ENCODE results near the gene GP9.
"Not testable (repeated sequence)": the region's sequence is repeated elsewhere in the genome, so short reads cannot be mapped to it uniquely, and the experiment has no call there.

GP9 gene

GRCh38 chr3:129070086-129070885, 9.7 kb downstream of the GP9 start:
- no peak for DNase-seq (ENCODE audit: low spot score)

- no peak for DNase-seq (ENCODE audit: low spot score)
Measured at GRCh38 chr3:129077222-129077621, 16.6 kb downstream of the GP9 start.

GRCh38 chr3:129078510-129078909, 17.9 kb downstream of the GP9 start:
- DNase-seq (ENCODE audit: low spot score): no peak

GRCh38 chr3:129081503-129081902, 20.9 kb downstream of the GP9 start:
- DNase-seq (ENCODE audit: low spot score): no peak

GRCh38 chr3:129082026-129082425, 21.4 kb downstream of the GP9 start:
- DNase-seq (ENCODE audit: low spot score): no peak

GRCh38 chr3:129084501-129084900, 23.9 kb downstream of the GP9 start:
- no peak for DNase-seq (ENCODE audit: low spot score)

- DNase-seq (ENCODE audit: low spot score): no peak
Measured at GRCh38 chr3:129085165-129085715, 24.7 kb downstream of the GP9 start.

GRCh38 chr3:129085818-129086217, 25.2 kb downstream of the GP9 start:
- DNase-seq (ENCODE audit: low spot score): no peak

GRCh38 chr3:129087138-129087702, 26.6 kb downstream of the GP9 start:
- no peak for DNase-seq (ENCODE audit: low spot score)

GRCh38 chr3:129087904-129088303, 27.3 kb downstream of the GP9 start:
- DNase-seq (ENCODE audit: low spot score): not testable (repeated sequence)

- not testable (repeated sequence) for DNase-seq (ENCODE audit: low spot score)
Measured at GRCh38 chr3:129088312-129088711, 27.7 kb downstream of the GP9 start.

GRCh38 chr3:129095285-129095684, 34.7 kb downstream of the GP9 start:
- no peak for DNase-seq (ENCODE audit: low spot score)

GRCh38 chr3:129100274-129100673, 39.7 kb downstream of the GP9 start:
- DNase-seq (ENCODE audit: low spot score): no peak

GRCh38 chr3:129101370-129102138, 41.0 kb downstream of the GP9 start:
- no peak for DNase-seq (ENCODE audit: low spot score)

GRCh38 chr3:129103296-129103695, 42.7 kb downstream of the GP9 start:
- no peak for DNase-seq (ENCODE audit: low spot score)

GRCh38 chr3:129104051-129104450, 43.5 kb downstream of the GP9 start:
- DNase-seq (ENCODE audit: low spot score): no peak

- DNase-seq (ENCODE audit: low spot score): no peak
Measured at GRCh38 chr3:129104498-129105079, 44.0 kb downstream of the GP9 start.

GRCh38 chr3:129105862-129106261, 45.3 kb downstream of the GP9 start:
- DNase-seq (ENCODE audit: low spot score): no peak

- DNase-seq (ENCODE audit: low spot score): no peak
Measured at GRCh38 chr3:129106320-129106719, 45.7 kb downstream of the GP9 start.

- no peak for DNase-seq (ENCODE audit: low spot score)
Measured at GRCh38 chr3:129106866-129107565, 46.4 kb downstream of the GP9 start.

- no peak for DNase-seq (ENCODE audit: low spot score)
Measured at GRCh38 chr3:129107793-129108192, 47.2 kb downstream of the GP9 start.
